Upper lobe of left lung (tissue), 6 donors: Measurements from ENCODE around the gene IGIP. TPM values are rescaled to one million over a fixed set of nuclear protein-coding genes. Genes with fewer than 3 reads are reported as not detected.
A peak's percentile ranks its signal among the peaks of the same experiment; 100 is the strongest.

Experiments used
- ATAC-seq, 2 donors: fragments of 200-7000 bp; cut with Tn5 transposase; one replicate each; pipeline ENCODE4 v1.9.1; 2022; ENCODE audit warnings: mild to moderate bottlenecking in 2 of 2, moderate library complexity in 2 of 2; ENCODE audit not compliant: low FRiP score in 2 of 2
- DNase-seq, 2 donors: peaks; one replicate each; pipeline ENCODE4 v3.0.0-alpha.2; 2019 to 2020
- H3K27ac ChIP-seq, 4 donors: fragments of 200-600 bp; sonication (generic); one replicate each; pipeline ENCODE4 v1.5.1; 2016 to 2019
- H3K27me3 ChIP-seq, 4 donors: fragments of 200-600 bp; sonication (generic); one replicate each; pipeline ENCODE4 v1.5.1; 2017 to 2019
- H3K36me3 ChIP-seq, 4 donors: fragments of 200-600 bp; sonication (generic); one replicate each; pipeline ENCODE4 v1.5.1; 2016 to 2019
- H3K4me1 ChIP-seq, 4 donors: fragments of 200-600 bp; sonication (generic); one replicate each; pipeline ENCODE4 v1.5.1; 2018 to 2019
- H3K4me3 ChIP-seq, 4 donors: fragments of 200-600 bp; sonication (generic); one replicate each; pipeline ENCODE4 v1.5.1; 2017 to 2019; ENCODE audit warnings: mild to moderate bottlenecking in 2 of 4, moderate library complexity in 1 of 4
- H3K9me3 ChIP-seq, 4 donors: fragments of 200-600 bp; sonication (generic); one replicate each; pipeline ENCODE4 v1.5.1; 2018 to 2019
- CTCF ChIP-seq, 6 experiments: fragments of 450-650 bp in 4 of 6; fragments of 200-600 bp in 2 of 6; sonication (generic) in 2 of 6; IDR thresholded peaks; one replicate each; pipeline ENCODE4 v1.5.1; 2016 to 2019; ENCODE audit warnings: antibody characterized with exemption in 6 of 6
- EP300 ChIP-seq, 4 donors: sonication (generic); formaldehyde crosslinking; IDR thresholded peaks; one replicate each; pipeline ENCODE4 v1.5.1; 2017; ENCODE audit warnings: antibody characterized with exemption in 4 of 4, control low read depth in 2 of 4
- POLR2A ChIP-seq, 4 donors: fragments of 450-650 bp; IDR thresholded peaks; one replicate each; pipeline ENCODE4 v1.5.1; 2016 to 2017; ENCODE audit warnings: antibody characterized with exemption in 4 of 4, mild to moderate bottlenecking in 2 of 4
- POLR2AphosphoS5 ChIP-seq, 2 donors: sonication (generic); formaldehyde crosslinking; IDR thresholded peaks; one replicate each; pipeline ENCODE4 v1.5.1; 2017; ENCODE audit warnings: antibody characterized with exemption in 2 of 2
- WGBS, 2 donors: methylation state at CpG; one replicate each; pipeline ENCODE4 v1.1.5; 2017 to 2018; 5-methylcytosine and 5-hydroxymethylcytosine counted together
- total RNA-seq, 6 donors: library from RNA; depleted of rRNA in 4 of 6; stranded (reverse); fragments of >200 nt in 4 of 6; gene quantifications; one replicate each; pipeline versions ENCODE4 v1.1.0 to v1.2.1, GENCODE V29; 2016 to 2021
- donor health status: DM: no; HTN: no; CAD: no; lungs with moderate emphysema.
- donor health status: DM: no; HTN: yes; CAD: no; lungs with severe emphysema.

The IGIP gene
- total RNA-seq, 6 donors from 2014 or later = 8.4 to 32.8 (median 11.8) TPM

- WGBS, 2 donors = 57 to 76% methylated on average over 1 of the region's 1 CpG
- TF ChIP-seq EP300 (IDR thresholded peaks at IDR 0.05) (no peak), POLR2AphosphoS5 (IDR thresholded peaks at IDR 0.05) (no peak), POLR2A (IDR thresholded peaks at IDR 0.05) (no peak), CTCF (IDR thresholded peaks at IDR 0.05) (no peak)
- H3K9me3 ChIP-seq = peaks cover 0 to 5% (median 0%) of the 10 kb centered on the region in 4 donors
- no peaks in the 10 kb centered on the region for H3K36me3 ChIP-seq
- no peak for ATAC-seq
- no peak overlapping the region for H3K27ac ChIP-seq
- DNase-seq = no peak
- peaks cover 48 to 67% (median 51%) of the 10 kb centered on the region in 4 donors for H3K4me1 ChIP-seq
- H3K4me3 ChIP-seq = no peak overlapping the region
- H3K27me3 ChIP-seq = no peaks in the 10 kb centered on the region
These were observed 15.1 kb upstream of the IGIP start for GRCh38 chr5:140110646-140110957.

GRCh38 chr5:140111011-140111858, 14.5 kb upstream of the IGIP start:
- no peak for TF ChIP-seq POLR2AphosphoS5 (IDR thresholded peaks at IDR 0.05)
- Histone ChIP-seq H3K27ac (no peak overlapping the region), H3K36me3 (no peaks in the 10 kb centered on the region), H3K27me3 (no peaks in the 10 kb centered on the region), H3K4me3 (no peak overlapping the region), H3K9me3 (peaks cover 0 to 5% (median 0%) of the 10 kb centered on the region in 4 donors), H3K4me1 (peaks cover 53 to 68% (median 56%) of the 10 kb centered on the region in 4 donors)
- no peak for ATAC-seq
- 78 to 83% methylated on average over 18 of the region's 18 CpGs for WGBS, 2 donors
- no peak for DNase-seq

GRCh38 chr5:140111859-140112551, 13.7 kb upstream of the IGIP start:
- H3K27ac ChIP-seq = peak overlapping the region in 2 of 4 donors; percentile 92 to 97
- H3K27me3 ChIP-seq = no peaks in the 10 kb centered on the region
- H3K4me3 ChIP-seq = no peak overlapping the region

GRCh38 chr5:140112685-140113179, 13.0 kb upstream of the IGIP start:
- DNase-seq (no peak), ATAC-seq (no peak)
- WGBS, 2 donors = 31 to 41% methylated on average over 9 to 11 of the region's 13 CpGs
- Histone ChIP-seq H3K4me1 (peaks cover 57 to 74% (median 61%) of the 10 kb centered on the region in 4 donors), H3K9me3 (peaks cover 0 to 5% (median 0%) of the 10 kb centered on the region in 4 donors), H3K27me3 (no peaks in the 10 kb centered on the region), H3K36me3 (no peaks in the 10 kb centered on the region), H3K4me3 (peak overlapping the region in 3 of 4 donors; percentile 71 to 87 (median 83)), H3K27ac (peak overlapping the region; percentile 92 to 97 (median 93))
- no peak for TF ChIP-seq POLR2AphosphoS5 (IDR thresholded peaks at IDR 0.05)
- no peak for TF ChIP-seq CTCF (IDR thresholded peaks at IDR 0.05)
- no peak for TF ChIP-seq POLR2A (IDR thresholded peaks at IDR 0.05)
- TF ChIP-seq EP300 (IDR thresholded peaks at IDR 0.05) = no peak

More at GRCh38 chr5:140111859-140112551, 13.7 kb upstream of the IGIP start:
- no peak for ATAC-seq
- TF ChIP-seq POLR2AphosphoS5 (IDR thresholded peaks at IDR 0.05) = no peak
- no peak for TF ChIP-seq EP300 (IDR thresholded peaks at IDR 0.05)
- no peak for TF ChIP-seq POLR2A (IDR thresholded peaks at IDR 0.05)
- no peak for TF ChIP-seq CTCF (IDR thresholded peaks at IDR 0.05)
- no peaks in the 10 kb centered on the region for H3K36me3 ChIP-seq
- no peak for DNase-seq
- 70 to 74% methylated on average over 8 of the region's 8 CpGs for WGBS, 2 donors
- H3K4me1 ChIP-seq = peaks cover 53 to 68% (median 56%) of the 10 kb centered on the region in 4 donors
- peaks cover 0 to 5% (median 0%) of the 10 kb centered on the region in 4 donors for H3K9me3 ChIP-seq

GRCh38 chr5:140113180-140113698, 12.5 kb upstream of the IGIP start:
- no peak for TF ChIP-seq CTCF (IDR thresholded peaks at IDR 0.05)
- TF ChIP-seq POLR2A (IDR thresholded peaks at IDR 0.05) = no peak
- no peak for TF ChIP-seq EP300 (IDR thresholded peaks at IDR 0.05)
- no peak for TF ChIP-seq POLR2AphosphoS5 (IDR thresholded peaks at IDR 0.05)
- ATAC-seq (peak; percentile 3 to 9), DNase-seq (peak in 1 of 2 donors; percentile 83)
- WGBS, 2 donors = 4 to 17% methylated on average over 1 to 18 of the region's 28 CpGs
- peaks cover 62 to 79% (median 66%) of the 10 kb centered on the region in 4 donors for H3K4me1 ChIP-seq
- H3K27me3 ChIP-seq = no peaks in the 10 kb centered on the region
- peak overlapping the region; percentile 92 to 97 (median 93) for H3K27ac ChIP-seq
- H3K36me3 ChIP-seq = no peaks in the 10 kb centered on the region
- H3K4me3 ChIP-seq = peak overlapping the region; percentile 71 to 87 (median 81)
- peaks cover 0 to 5% (median 0%) of the 10 kb centered on the region in 4 donors for H3K9me3 ChIP-seq
